SK-N-SH (cell line): ENCODE data around the gene CDK13.

Experiments
- CHD2 ChIP-seq: fragments of 150-350 bp; IDR thresholded peaks from 2 replicates; pipeline ENCODE4 v1.6.1; 2018; ENCODE audit warnings: low read length; ENCODE audit not compliant: partially characterized antibody
- ELF1 ChIP-seq: IDR thresholded peaks from 2 replicates; pipeline ENCODE4 v1.4.0; 2012
- EP300 ChIP-seq, 2 experiments: IDR thresholded peaks; 2 replicates each; pipeline versions ENCODE4 v1.4.0 to v1.6.1; 2012; ENCODE audit warnings: borderline replicate concordance in 1 of 2, low read depth in 1 of 2, low read length in 1 of 2
- JUND ChIP-seq: IDR thresholded peaks from 2 replicates; pipeline ENCODE4 v1.4.0; 2012
- POLR2AphosphoS5 ChIP-seq: IDR thresholded peaks from 2 replicates; pipeline ENCODE4 v1.6.1; 2012; ENCODE audit warnings: low read depth, low read length
- RAD21 ChIP-seq: IDR thresholded peaks from 2 replicates; pipeline ENCODE4 v1.6.1; 2012; ENCODE audit warnings: mild to moderate bottlenecking, low read length
- SMC3 ChIP-seq: IDR thresholded peaks from 2 replicates; pipeline ENCODE4 v1.6.1; 2012; ENCODE audit warnings: low read depth, low read length, improper control_type of control experiment
- TAF1 ChIP-seq: IDR thresholded peaks from 2 replicates; pipeline ENCODE4 v1.6.1; 2012; ENCODE audit warnings: low read depth, mild to moderate bottlenecking, low read length, moderate library complexity, borderline replicate concordance
- TCF12 ChIP-seq: IDR thresholded peaks from 2 replicates; pipeline ENCODE4 v1.4.0; 2012
- TF ChIP-seq, protein P1 (sequence below): IDR thresholded peaks from 2 replicates; pipeline ENCODE4 v1.6.1; 2012; ENCODE audit warnings: mild to moderate bottlenecking, low read depth, low read length, moderate library complexity
- TF ChIP-seq, protein P2 (sequence below): fragments of 200-600 bp; sonication (generic); IDR thresholded peaks from 2 replicates; pipeline ENCODE4 v1.6.1; 2017; ENCODE audit warnings: antibody characterized with exemption, mild to moderate bottlenecking, moderate library complexity

DNA sequence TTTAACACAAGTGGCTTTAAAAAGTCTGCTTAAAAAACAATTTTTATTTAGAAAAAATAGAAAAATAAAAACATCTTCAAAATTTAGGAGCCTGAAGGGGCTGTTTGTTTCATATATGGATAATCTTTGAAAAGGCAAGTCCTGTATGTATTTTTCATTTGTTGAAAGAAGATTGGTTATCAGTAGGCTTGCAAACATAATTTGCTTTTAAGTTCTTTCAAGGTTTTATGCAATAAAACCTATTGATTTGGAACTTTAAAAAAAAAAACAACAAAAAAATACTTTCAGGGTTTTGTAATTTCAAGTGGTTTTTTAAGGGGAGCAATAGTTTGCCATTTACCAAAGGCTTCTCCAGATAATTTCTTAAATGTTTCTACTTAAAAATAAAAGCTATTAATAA, 148.8 kb downstream of the CDK13 start:
- TF ChIP-seq TCF12 (no peak), POLR2AphosphoS5 (no peak), JUND (no peak), EP300 (IDR thresholded peaks at IDR 0.05; ENCODE audit: borderline replicate concordance in 1 of 2, low read depth in 1 of 2, low read length in 1 of 2) (no peak), RAD21 (no peak), SMC3 (no peak), ELF1 (no peak), CHD2 (no peak), TAF1 (no peak)
- TF ChIP-seq, protein P1, sequence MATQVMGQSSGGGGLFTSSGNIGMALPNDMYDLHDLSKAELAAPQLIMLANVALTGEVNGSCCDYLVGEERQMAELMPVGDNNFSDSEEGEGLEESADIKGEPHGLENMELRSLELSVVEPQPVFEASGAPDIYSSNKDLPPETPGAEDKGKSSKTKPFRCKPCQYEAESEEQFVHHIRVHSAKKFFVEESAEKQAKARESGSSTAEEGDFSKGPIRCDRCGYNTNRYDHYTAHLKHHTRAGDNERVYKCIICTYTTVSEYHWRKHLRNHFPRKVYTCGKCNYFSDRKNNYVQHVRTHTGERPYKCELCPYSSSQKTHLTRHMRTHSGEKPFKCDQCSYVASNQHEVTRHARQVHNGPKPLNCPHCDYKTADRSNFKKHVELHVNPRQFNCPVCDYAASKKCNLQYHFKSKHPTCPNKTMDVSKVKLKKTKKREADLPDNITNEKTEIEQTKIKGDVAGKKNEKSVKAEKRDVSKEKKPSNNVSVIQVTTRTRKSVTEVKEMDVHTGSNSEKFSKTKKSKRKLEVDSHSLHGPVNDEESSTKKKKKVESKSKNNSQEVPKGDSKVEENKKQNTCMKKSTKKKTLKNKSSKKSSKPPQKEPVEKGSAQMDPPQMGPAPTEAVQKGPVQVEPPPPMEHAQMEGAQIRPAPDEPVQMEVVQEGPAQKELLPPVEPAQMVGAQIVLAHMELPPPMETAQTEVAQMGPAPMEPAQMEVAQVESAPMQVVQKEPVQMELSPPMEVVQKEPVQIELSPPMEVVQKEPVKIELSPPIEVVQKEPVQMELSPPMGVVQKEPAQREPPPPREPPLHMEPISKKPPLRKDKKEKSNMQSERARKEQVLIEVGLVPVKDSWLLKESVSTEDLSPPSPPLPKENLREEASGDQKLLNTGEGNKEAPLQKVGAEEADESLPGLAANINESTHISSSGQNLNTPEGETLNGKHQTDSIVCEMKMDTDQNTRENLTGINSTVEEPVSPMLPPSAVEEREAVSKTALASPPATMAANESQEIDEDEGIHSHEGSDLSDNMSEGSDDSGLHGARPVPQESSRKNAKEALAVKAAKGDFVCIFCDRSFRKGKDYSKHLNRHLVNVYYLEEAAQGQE, result no peak
- TF ChIP-seq, protein P2, sequence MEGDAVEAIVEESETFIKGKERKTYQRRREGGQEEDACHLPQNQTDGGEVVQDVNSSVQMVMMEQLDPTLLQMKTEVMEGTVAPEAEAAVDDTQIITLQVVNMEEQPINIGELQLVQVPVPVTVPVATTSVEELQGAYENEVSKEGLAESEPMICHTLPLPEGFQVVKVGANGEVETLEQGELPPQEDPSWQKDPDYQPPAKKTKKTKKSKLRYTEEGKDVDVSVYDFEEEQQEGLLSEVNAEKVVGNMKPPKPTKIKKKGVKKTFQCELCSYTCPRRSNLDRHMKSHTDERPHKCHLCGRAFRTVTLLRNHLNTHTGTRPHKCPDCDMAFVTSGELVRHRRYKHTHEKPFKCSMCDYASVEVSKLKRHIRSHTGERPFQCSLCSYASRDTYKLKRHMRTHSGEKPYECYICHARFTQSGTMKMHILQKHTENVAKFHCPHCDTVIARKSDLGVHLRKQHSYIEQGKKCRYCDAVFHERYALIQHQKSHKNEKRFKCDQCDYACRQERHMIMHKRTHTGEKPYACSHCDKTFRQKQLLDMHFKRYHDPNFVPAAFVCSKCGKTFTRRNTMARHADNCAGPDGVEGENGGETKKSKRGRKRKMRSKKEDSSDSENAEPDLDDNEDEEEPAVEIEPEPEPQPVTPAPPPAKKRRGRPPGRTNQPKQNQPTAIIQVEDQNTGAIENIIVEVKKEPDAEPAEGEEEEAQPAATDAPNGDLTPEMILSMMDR, result no peak
